Renal cortical epithelial cell (primary cell): ENCODE measurements around the gene PPARA. TPM values are rescaled to one million over a fixed set of nuclear protein-coding genes. Genes with fewer than 3 reads are reported as not detected.

Experiments
- DNase-seq: peaks from one replicate; pipeline ENCODE4 v3.0.0-alpha.2; 2011; ENCODE audit warnings: low read depth
- total RNA-seq: library from RNA; depleted of rRNA; stranded (reverse); fragments of >200 nt; gene quantifications from 2 replicates; pipeline ENCODE4 v1.2.3, GENCODE V29; 2014

PPARA gene
- total RNA-seq: 9.2 and 19.8 TPM in 2 replicates

GRCh38 chr22:46150034-46150654 is at the start of gene PPARA:
PPARA (plus strand) TSS chr22:46150526; CDS start chr22:46198384, 47,858 bp downstream.
- DNase-seq: no peak

GRCh38 chr22:46102159-46102558 is 48.2 kb upstream of the PPARA start:
- no peak for DNase-seq

- no peak for DNase-seq
Measured at GRCh38 chr22:46102752-46103151, 47.6 kb upstream of the PPARA start.

GRCh38 chr22:46103181-46103580 is 47.1 kb upstream of the PPARA start:
- no peak for DNase-seq

GRCh38 chr22:46103664-46104063 is 46.7 kb upstream of the PPARA start:
- DNase-seq: no peak

GRCh38 chr22:46104170-46104880 is 46.0 kb upstream of the PPARA start:
- DNase-seq: no peak

GRCh38 chr22:46104881-46105493 is 45.3 kb upstream of the PPARA start:
- DNase-seq: peak; percentile 75

DNA sequence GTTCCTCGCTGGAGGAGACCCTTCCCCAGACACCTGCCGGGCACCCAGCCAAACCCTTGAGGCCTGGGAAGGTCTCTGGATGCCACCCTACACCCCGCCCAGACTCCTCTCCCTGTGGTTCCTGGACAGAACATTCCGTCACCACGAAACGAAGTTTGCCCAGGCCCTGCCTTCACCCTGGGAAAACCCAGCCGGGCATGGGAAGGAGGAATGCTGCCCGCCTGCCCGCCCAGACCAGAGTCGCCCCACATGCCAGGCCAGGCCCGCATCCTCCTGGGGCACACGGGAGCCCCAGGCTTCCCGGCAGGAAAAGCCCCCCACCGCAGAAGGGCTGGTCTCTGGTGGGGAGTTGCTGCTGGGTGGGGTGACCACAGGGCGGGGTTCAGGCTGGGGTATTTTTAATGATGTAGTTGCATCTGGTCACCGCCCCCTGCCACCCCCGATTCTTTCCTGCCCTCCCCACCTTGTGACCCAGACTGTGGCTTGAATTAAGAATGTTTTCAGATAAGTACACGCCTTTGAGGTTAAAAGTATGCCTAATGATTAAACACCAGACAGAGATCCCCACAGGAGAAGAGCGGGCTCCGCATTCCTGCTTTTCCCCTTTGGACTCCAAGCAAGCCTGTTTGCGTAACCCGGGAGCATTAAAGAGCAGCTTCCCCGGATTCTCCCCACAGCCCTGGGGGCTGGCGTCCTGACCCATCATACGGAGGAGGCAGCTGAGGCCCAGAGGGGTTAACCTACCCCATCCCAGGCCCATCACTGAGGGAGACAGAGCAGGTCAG is 44.6 kb upstream of the PPARA start:
- DNase-seq: peak; percentile 97

GRCh38 chr22:46106279-46107022 is 43.9 kb upstream of the PPARA start:
- no peak for DNase-seq

DNA sequence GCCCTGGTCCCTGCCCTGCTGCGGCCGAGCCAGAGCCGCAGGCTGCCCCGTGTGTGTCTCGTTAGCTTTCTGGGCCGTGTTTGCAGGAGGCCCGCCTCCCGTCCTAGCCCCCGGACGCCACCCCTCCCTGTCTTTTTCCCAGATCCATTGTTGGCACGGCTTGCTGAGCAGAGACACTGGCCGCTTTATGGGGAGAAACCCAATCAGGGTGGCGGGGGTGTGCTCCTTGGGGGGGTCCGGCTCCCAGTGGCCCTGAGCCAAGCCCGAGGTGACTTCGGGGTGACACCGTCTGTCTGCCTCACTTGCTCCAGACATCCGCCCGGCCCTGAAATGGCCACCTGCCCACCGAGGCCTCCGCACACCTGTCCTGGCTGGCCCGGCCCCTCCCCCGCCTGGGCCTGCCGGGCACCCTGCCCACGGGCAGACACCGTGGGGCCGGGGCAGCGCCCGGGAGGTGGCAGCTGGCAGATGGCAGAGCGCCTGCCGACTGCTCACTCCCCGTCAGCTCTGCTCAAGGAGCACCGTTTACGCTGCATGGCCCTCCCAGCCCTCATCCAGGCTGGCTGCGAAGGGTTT is 43.1 kb upstream of the PPARA start:
- DNase-seq: no peak

- no peak for DNase-seq
Measured at GRCh38 chr22:46107753-46108563, 42.4 kb upstream of the PPARA start.

- peak; percentile 31 for DNase-seq
Measured at GRCh38 chr22:46108564-46109473, 41.5 kb upstream of the PPARA start.

DNA sequence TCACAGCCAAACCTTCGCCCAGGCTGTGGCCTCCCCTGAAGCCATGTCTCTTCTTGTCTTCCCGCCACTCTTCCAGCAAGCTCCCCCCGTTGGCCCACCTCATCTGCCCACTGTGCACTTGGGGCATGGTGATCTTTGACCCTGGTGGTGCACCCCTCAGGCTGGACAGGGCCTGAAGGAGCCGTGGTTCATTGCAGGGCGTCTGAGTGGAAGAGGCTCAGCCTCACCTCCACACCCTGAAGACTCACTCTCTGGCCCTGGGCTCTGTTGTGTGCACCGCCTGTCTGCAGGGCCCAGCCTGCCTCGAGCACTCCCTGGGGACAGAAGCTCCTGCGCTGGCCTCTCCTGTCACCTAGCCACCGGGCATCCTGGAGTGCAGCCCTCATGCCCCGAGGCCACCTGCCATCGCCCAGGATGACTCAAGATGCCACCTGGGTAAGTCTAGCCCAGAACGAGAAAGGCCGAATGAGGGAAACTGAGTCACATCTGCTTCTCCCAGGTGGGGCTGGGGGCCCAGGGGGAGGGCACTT is 40.8 kb upstream of the PPARA start:
- DNase-seq: no peak

GRCh38 chr22:46110215-46110614 is 40.1 kb upstream of the PPARA start:
- peak; percentile 43 for DNase-seq

- no peak for DNase-seq
Measured at GRCh38 chr22:46111645-46112306, 38.5 kb upstream of the PPARA start.

DNA sequence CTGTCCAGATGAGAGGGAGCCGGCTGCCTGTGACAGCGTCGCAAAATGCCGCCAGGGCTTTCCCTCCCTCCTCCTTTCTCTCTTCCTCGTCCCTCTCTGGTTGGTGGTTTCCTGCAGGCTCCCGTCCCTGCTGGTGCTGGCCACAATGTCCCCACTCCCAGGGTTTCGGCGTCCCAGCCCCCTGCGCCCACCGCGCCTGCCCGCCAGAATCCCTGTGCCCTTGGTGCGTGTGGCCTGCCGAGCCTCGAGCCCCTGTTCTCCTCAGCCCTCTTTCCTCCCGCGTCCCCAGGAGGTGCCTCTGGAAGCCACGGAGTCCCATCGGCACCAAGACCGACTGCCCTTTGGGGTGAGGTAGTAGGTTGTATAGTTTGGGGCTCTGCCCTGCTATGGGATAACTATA is 37.9 kb upstream of the PPARA start:
- DNase-seq: no peak

DNA sequence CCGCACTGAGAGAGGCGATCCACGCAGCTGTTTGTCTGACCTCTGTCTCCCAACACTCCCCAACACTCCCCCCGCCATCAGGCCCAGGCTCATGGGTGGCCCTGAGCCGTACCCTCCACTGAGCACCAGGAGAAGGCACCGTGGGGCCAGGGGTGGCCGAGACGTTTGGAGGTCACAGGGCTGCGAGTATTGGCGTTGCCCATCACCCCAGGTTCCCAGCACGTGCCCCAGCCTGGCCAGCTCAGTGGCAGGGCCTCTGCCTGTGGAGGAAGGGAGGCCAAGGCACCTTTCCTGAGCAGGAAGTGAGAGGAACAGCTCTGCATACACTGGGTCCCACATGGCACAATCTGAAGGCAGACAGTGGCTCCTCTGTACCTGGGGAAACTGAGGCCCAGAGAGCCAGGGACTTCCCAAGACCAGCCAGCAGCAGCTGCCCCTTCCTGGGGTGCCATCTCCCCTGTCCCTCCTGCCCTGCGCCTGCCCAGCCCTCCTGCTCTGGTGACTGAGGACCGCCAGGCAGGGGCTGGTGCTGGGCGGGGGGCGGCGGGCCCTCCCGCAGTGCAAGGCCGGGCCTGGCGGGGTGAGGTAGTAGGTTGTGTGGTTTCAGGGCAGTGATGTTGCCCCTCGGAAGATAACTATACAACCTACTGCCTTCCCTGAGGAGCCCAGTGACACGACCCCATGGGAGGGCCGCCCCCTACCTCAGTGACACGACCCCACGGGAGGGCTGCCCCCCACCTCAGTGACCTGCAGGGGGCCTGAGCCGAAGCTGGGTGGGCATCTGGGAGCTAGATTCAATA is 37.0 kb upstream of the PPARA start:
- no peak for DNase-seq
